HL-60 (cell line): ENCODE measurements around the gene TBC1D7.

ENCODE experiments used
- DNase-seq, 2 experiments: peaks; one replicate each; pipeline ENCODE4 v3.0.0-alpha.2; 2010 to 2020; ENCODE audit warnings: low read depth in 1 of 2, low spot score in 1 of 2
- H3K27ac ChIP-seq: fragments of 250-450 bp; sonication (Bioruptor Pico); replicated peaks from 2 replicates; pipeline ENCODE4 v1.5.1; 2020; ENCODE audit warnings: mild to moderate bottlenecking, moderate library complexity
- H3K27me3 ChIP-seq: fragments of 250-450 bp; sonication (Bioruptor Pico); 2 replicates; pipeline ENCODE4 v1.5.1; 2021; ENCODE audit warnings: mild to moderate bottlenecking, moderate library complexity; ENCODE audit not compliant: insufficient read depth, poor library complexity, severe bottlenecking
- H3K4me3 ChIP-seq: replicated peaks from 2 replicates; pipeline ENCODE4 v1.5.1; 2011; ENCODE audit warnings: mild to moderate bottlenecking, control low read depth, low read length; ENCODE audit not compliant: insufficient read depth
- CTCF ChIP-seq: IDR thresholded peaks from one replicate; pipeline ENCODE4 v1.5.1; 2011; ENCODE audit warnings: low read length, control low read depth, inconsistent platforms; ENCODE audit not compliant: insufficient read depth
- GABPA ChIP-seq: IDR thresholded peaks from 2 replicates; pipeline ENCODE4 v1.6.1; 2012; ENCODE audit warnings: low read depth
- POLR2AphosphoS5 ChIP-seq: IDR thresholded peaks from 2 replicates; pipeline ENCODE4 v1.6.1; 2012; ENCODE audit warnings: low read depth
- REST ChIP-seq: IDR thresholded peaks from 2 replicates; pipeline ENCODE4 v1.6.1; 2012; ENCODE audit warnings: low read depth; ENCODE audit not compliant: insufficient replicate concordance
- SPI1 ChIP-seq: IDR thresholded peaks from 2 replicates; pipeline ENCODE4 v1.6.1; 2012; ENCODE audit warnings: low read depth, mild to moderate bottlenecking, borderline replicate concordance

Gene TBC1D7

GRCh38 chr6:13364842-13365241 lies 36.5 kb upstream of the TBC1D7 start:
- no peak overlapping the region for H3K4me3 ChIP-seq
- H3K27me3 ChIP-seq: no peaks in the 10 kb centered on the region
- DNase-seq: no peak
- no peak for TF ChIP-seq POLR2AphosphoS5
- TF ChIP-seq GABPA: no peak
- TF ChIP-seq CTCF: no peak
- TF ChIP-seq SPI1: no peak
- no peak for TF ChIP-seq REST
- no peak overlapping the region for H3K27ac ChIP-seq

- no peak for TF ChIP-seq POLR2AphosphoS5
- no peak for TF ChIP-seq REST
- TF ChIP-seq GABPA: no peak
- TF ChIP-seq SPI1: no peak
- TF ChIP-seq CTCF: no peak
- Histone ChIP-seq H3K27me3 (no peaks in the 10 kb centered on the region), H3K4me3 (no peak overlapping the region), H3K27ac (no peak overlapping the region)
- no peak for DNase-seq
Observed at GRCh38 chr6:13362412-13362811, 34.1 kb upstream of the TBC1D7 start.

- peak; percentile 44 to 72 for DNase-seq
- TF ChIP-seq POLR2AphosphoS5 (peak; percentile 48), CTCF (no peak), SPI1 (peak; percentile 75; the same call in 1 of the 2 replicates)
- H3K27me3 ChIP-seq: no peaks in the 10 kb centered on the region
- H3K27ac ChIP-seq: peak overlapping the region; percentile 48
- H3K4me3 ChIP-seq: no peak overlapping the region
Observed at GRCh38 chr6:13360671-13361540, 32.6 kb upstream of the TBC1D7 start.

GRCh38 chr6:13359287-13359686 lies 30.9 kb upstream of the TBC1D7 start:
- Histone ChIP-seq H3K27me3 (no peaks in the 10 kb centered on the region), H3K27ac (no peak overlapping the region), H3K4me3 (no peak overlapping the region)
- no peak for DNase-seq
- no peak for TF ChIP-seq CTCF
- TF ChIP-seq POLR2AphosphoS5: no peak
- TF ChIP-seq REST: no peak
- TF ChIP-seq GABPA: no peak
